Measurements from ENCODE around the gene FADD.
A peak's percentile ranks its signal among the peaks of the same experiment; 100 is the strongest.

The FADD gene

GRCh38 chr11:70202920-70203750 is at the start of gene FADD:
FADD (plus strand) TSS chr11:70203296; CDS start chr11:70203460, 164 bp downstream.
- Histone ChIP-seq H3K27me3 (peaks cover 7% of the 10 kb centered on the region), H3K4me1 (ENCODE audit: control insufficient read depth in 1 of 2, insufficient read depth in 1 of 2, low read depth in 1 of 2, low read length in 1 of 2) (peaks cover 52 to 56% of the 10 kb centered on the region in 2 experiments), H3K36me3 (peaks cover 33% of the 10 kb centered on the region), H3K27ac (peak within 1 kb of the TSS; percentile 97), H3K9me3 (no peaks in the 10 kb centered on the region), H3K4me3 (ENCODE audit: low read depth in 1 of 2, low read length in 1 of 2) (peak within 1 kb of the TSS; percentile 99 to 100)
- peak; percentile 35 for TF ChIP-seq CTCF (IDR thresholded peaks at IDR 0.05)

GRCh38 chr11:70155386-70155785 is 47.7 kb upstream of the FADD start:
- TF ChIP-seq CTCF (IDR thresholded peaks at IDR 0.05) = no peak
- Histone ChIP-seq H3K9me3 (no peaks in the 10 kb centered on the region), H3K27ac (no peak overlapping the region), H3K36me3 (no peaks in the 10 kb centered on the region), H3K4me1 (ENCODE audit: control insufficient read depth in 1 of 2, insufficient read depth in 1 of 2, low read depth in 1 of 2, low read length in 1 of 2) (no peaks in the 10 kb centered on the region), H3K4me3 (ENCODE audit: low read depth in 1 of 2, low read length in 1 of 2) (no peak overlapping the region), H3K27me3 (peaks cover 5% of the 10 kb centered on the region)

- Histone ChIP-seq H3K4me3 (ENCODE audit: low read depth in 1 of 2, low read length in 1 of 2) (no peak overlapping the region), H3K4me1 (ENCODE audit: control insufficient read depth in 1 of 2, insufficient read depth in 1 of 2, low read depth in 1 of 2, low read length in 1 of 2) (no peaks in the 10 kb centered on the region), H3K36me3 (no peaks in the 10 kb centered on the region), H3K9me3 (no peaks in the 10 kb centered on the region), H3K27ac (no peak overlapping the region), H3K27me3 (peaks cover 5% of the 10 kb centered on the region)
- TF ChIP-seq CTCF (IDR thresholded peaks at IDR 0.05) = no peak
These were observed 46.6 kb upstream of the FADD start for GRCh38 chr11:70156291-70157037.

GRCh38 chr11:70158201-70158600 is 44.9 kb upstream of the FADD start:
- no peaks in the 10 kb centered on the region for H3K4me1 ChIP-seq (ENCODE audit: control insufficient read depth in 1 of 2, insufficient read depth in 1 of 2, low read depth in 1 of 2, low read length in 1 of 2)
- no peak overlapping the region for H3K27ac ChIP-seq
- H3K36me3 ChIP-seq = no peaks in the 10 kb centered on the region
- H3K4me3 ChIP-seq (ENCODE audit: low read depth in 1 of 2, low read length in 1 of 2) = no peak overlapping the region
- no peak for TF ChIP-seq CTCF (IDR thresholded peaks at IDR 0.05)
- H3K9me3 ChIP-seq = no peaks in the 10 kb centered on the region
- peaks cover 5% of the 10 kb centered on the region for H3K27me3 ChIP-seq

GRCh38 chr11:70158757-70159389 is 44.2 kb upstream of the FADD start:
- no peaks in the 10 kb centered on the region for H3K4me1 ChIP-seq (ENCODE audit: control insufficient read depth in 1 of 2, insufficient read depth in 1 of 2, low read depth in 1 of 2, low read length in 1 of 2)
- no peak for TF ChIP-seq CTCF (IDR thresholded peaks at IDR 0.05)

More at GRCh38 chr11:70158757-70159389, 44.2 kb upstream of the FADD start:
- Histone ChIP-seq H3K4me3 (ENCODE audit: low read depth in 1 of 2, low read length in 1 of 2) (no peak overlapping the region), H3K36me3 (no peaks in the 10 kb centered on the region), H3K27me3 (peaks cover 5% of the 10 kb centered on the region), H3K9me3 (no peaks in the 10 kb centered on the region), H3K27ac (no peak overlapping the region)

Data from neutrophil (primary cell).